Measurements from ENCODE around the gene RELL1. TPM values are rescaled to one million over a fixed set of nuclear protein-coding genes. Genes with fewer than 3 reads are reported as not detected.

RELL1 gene
- total RNA-seq, 1 donor from 2014 or later, result 45.8 TPM

DNA sequence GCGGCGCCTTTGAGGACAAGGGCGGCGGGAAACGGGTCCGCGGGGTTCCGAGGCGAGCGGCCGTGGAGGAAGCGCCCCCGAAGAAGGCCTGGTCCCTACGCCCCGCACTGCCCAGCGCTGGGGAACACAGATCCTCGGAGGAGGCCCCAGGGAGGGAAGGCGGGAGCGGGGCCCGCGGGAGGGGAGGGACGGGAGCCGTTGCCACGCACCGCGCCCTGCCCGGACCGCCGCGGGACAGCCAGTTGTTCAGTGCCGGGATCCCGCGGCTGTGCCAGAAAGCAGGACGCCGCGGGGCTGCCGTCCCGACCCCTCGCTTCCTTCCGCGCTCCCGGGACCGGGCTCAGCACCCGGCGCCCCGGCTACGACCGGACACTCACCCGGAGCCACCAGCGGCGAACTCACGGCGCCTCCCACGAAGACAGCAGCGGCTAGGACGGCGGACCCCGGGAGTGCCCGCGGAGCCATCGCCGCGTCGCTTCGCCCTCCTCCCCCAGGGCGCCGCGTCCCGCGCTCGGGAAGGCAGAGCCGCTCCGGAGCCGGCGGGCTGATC lies 278 bp downstream of the RELL1 start:
- no peak for DNase-seq (ENCODE audit: low read depth)
- TF ChIP-seq, protein P1, sequence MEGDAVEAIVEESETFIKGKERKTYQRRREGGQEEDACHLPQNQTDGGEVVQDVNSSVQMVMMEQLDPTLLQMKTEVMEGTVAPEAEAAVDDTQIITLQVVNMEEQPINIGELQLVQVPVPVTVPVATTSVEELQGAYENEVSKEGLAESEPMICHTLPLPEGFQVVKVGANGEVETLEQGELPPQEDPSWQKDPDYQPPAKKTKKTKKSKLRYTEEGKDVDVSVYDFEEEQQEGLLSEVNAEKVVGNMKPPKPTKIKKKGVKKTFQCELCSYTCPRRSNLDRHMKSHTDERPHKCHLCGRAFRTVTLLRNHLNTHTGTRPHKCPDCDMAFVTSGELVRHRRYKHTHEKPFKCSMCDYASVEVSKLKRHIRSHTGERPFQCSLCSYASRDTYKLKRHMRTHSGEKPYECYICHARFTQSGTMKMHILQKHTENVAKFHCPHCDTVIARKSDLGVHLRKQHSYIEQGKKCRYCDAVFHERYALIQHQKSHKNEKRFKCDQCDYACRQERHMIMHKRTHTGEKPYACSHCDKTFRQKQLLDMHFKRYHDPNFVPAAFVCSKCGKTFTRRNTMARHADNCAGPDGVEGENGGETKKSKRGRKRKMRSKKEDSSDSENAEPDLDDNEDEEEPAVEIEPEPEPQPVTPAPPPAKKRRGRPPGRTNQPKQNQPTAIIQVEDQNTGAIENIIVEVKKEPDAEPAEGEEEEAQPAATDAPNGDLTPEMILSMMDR (conservative IDR thresholded peaks at IDR 0.05; ENCODE audit: low read depth, low read length), result no peak

DNA sequence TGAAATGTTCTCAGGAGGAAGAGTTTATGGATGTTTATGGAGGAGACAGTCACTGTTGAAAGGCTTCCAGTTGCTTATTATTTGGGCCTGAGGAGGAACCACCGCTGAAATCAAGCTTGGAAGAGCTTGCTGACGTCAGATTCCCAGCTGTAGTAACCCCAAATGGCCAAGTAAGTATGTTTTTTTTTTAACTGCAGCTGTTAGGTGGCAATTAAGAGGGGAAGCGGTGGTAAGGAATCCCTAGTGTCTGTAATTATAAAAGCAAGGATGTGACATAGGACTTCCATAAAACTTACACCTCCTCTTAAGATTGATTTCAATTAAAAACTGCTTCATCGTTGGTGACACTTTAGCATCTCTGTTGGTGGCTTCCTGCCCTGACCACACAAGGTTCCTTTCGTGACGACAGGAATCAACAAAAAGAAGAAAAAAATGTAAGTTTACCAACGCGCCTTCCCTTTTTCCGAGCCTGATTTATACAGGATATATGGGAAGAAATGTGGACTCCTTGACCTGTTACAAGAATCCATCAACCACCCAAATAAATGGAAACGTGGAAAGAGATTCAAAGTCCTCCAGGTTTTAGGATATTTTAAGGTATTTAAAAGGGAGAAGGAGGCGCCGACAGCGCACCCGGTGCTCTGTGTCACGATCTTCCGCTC lies 884 bp downstream of the RELL1 start:
- TF ChIP-seq, protein P1 (conservative IDR thresholded peaks at IDR 0.05; ENCODE audit: low read depth, low read length), result no peak
- DNase-seq (ENCODE audit: low read depth), result no peak
- peak overlapping the region; percentile 93 for H3K4me3 ChIP-seq (ENCODE audit: low read depth, low read length)

More for the DNA sequence above, 278 bp downstream of the RELL1 start:
- peak overlapping the region; percentile 93 for H3K4me3 ChIP-seq (ENCODE audit: low read depth, low read length)

DNA sequence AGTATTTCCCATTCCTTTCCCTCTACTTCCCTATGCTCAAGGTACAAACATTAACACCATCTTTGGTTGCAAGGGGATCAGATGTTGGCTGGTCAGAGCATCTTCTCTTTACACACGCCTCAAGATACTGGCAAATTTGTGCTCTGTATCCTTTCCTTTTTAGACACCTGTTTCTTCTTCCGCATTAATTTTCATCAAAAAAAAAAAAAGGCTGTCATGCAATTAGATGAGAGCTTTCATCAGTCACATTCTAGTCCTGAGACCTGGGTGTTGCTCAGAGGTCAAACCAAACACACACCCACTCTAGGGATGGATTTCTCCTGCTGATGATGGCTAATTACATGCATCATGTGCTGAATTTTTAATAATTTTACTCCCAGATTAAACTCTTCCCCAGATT lies 2.0 kb downstream of the RELL1 start:
- TF ChIP-seq, protein P1 (conservative IDR thresholded peaks at IDR 0.05; ENCODE audit: low read depth, low read length), result no peak
- no peak overlapping the region for H3K4me3 ChIP-seq (ENCODE audit: low read depth, low read length)
- no peak for DNase-seq (ENCODE audit: low read depth)

DNA sequence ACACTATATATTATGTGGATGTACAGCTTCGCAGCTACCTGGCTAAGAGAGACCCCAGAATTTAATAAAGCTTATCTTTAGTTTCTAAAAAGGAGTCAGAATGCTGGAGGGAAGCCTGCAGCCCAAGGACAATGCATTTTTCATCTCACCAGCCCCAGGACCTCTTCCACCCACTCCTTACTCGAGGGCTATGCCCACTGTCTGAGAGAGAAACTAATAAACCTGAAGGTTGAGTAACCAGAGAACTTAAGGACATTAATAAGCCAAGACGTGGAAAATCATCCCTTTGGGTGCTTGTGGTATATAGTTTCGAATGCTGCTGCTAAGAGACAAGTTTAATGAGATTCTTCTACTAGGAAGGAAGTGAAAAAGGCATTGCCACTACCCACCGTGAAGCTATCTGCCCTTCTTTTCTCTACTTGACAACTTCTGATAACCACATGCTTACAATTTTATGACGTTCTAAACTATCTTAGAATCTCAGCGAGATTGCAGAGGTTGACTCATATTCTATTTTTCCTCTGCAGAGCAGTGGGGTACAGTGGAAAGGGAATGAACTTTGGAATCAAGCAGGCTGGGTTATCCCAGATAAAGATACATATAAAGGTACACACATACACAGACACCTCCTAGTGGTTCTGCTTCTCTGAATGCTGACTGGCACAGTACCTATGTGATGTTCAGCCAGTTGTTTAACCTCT lies 3.3 kb downstream of the RELL1 start:
- DNase-seq (ENCODE audit: low read depth), result no peak
- H3K4me3 ChIP-seq (ENCODE audit: low read depth, low read length), result no peak overlapping the region
- TF ChIP-seq, protein P1 (conservative IDR thresholded peaks at IDR 0.05; ENCODE audit: low read depth, low read length), result peak; percentile 39

DNA sequence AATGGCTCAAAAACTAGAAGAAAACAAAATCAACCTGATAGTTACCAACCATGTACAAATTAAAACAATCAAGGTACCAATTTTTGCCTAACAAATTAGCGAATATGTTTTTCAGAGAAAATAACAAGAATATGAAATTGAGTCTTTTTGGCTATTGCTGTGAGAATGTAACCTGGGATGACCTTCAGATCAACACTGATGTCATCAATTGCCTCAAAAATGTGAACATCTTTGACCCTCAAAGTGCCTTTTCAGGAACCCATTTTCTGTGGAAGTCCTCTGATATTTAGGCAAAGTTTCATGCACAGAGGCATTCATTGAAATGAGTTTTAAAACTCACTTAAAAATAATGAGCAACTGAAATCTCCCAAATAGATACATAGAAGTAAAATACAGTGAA lies 6.1 kb downstream of the RELL1 start:
- DNase-seq (ENCODE audit: low read depth), result no peak
- TF ChIP-seq, protein P1 (conservative IDR thresholded peaks at IDR 0.05; ENCODE audit: low read depth, low read length), result no peak
- H3K4me3 ChIP-seq (ENCODE audit: low read depth, low read length), result no peak overlapping the region

DNA sequence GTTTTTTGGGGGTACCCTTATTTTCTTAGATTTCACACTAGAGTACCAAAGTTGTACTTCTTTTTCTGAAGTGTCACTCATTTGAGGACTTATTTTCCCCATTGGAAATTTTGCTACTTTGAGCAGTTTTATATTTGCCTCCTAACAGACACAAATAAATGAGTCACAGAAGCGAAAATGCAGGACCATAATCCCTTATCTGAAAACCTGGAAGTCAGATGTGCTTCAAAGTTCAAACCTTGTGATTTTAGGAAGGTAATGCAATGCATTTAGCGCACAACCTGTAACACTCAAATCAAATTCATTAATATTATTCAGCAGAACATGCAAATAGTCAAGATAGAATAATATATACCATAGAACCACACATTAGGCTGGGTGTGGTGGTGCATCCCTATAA lies 6.9 kb downstream of the RELL1 start:
- no peak for DNase-seq (ENCODE audit: low read depth)
- TF ChIP-seq, protein P1 (conservative IDR thresholded peaks at IDR 0.05; ENCODE audit: low read depth, low read length), result no peak
- no peak overlapping the region for H3K4me3 ChIP-seq (ENCODE audit: low read depth, low read length)
